HG02885 (cell line): ENCODE measurements around the gene COL2A1.

Experiments
- ATAC-seq: cut with Tn5 transposase; IDR thresholded peaks from one replicate; pipeline ENCODE4 v1.9.1; 2021; ENCODE audit warnings: mild to moderate bottlenecking; ENCODE audit not compliant: unreplicated experiment, poor library complexity

The COL2A1 gene

DNA sequence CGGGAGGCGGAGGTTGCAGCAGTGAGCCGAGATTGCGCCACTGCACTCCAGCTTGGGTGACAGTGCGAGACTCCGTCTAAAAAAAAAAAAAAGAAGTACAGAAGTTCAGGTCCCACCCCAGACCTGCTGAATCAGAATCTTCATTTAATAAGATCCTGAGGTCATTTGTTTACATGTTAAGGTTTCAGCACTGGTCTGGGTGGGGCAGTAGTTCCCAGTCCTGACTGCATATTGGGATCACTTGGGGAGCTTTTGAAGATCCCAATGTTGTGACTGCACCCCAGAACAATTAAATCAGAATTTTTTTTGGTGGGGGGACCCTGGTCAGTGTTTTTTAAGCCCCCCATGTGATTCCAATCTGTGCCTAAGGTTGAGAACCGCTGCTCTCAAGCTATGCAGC, 11.7 kb upstream of the COL2A1 start:
- ATAC-seq = no peak

DNA sequence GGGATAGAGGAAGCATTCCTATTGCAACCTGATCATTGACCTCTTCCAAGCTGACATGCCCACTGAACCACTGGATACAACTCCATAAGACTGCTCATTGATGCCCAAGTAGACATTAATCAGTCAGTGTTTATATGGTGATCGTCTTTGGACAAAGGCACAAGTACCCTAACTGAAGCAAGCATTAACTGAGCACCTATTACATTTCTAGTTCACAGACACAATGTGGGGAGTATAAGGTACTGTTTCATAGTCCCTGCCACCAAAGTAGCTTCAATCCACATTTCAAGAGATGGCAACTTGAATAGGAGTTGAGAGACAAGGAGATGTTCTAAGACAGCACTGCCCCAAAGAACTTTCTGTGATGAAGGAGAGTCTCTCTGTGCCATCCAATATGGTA, 10.9 kb upstream of the COL2A1 start:
- no peak for ATAC-seq

DNA sequence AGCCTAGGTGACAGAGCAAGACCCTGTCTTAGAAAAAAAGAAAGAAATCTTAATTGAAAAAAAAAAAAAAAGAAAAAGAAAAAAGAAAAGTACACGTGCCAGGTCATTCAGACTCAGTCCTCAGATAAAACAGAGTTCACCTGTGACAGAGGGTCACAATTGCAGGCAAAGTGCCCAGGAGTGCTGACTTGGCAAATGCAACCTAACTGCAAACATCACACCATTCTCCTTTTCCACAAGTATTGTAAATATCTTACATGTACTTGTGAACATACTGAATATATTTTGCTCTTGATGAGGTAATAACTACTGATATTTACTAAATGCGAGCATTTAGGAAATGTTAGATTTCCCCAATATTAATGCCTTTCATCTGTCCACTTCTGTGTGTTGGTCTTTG, 9.0 kb upstream of the COL2A1 start:
- ATAC-seq = no peak

DNA sequence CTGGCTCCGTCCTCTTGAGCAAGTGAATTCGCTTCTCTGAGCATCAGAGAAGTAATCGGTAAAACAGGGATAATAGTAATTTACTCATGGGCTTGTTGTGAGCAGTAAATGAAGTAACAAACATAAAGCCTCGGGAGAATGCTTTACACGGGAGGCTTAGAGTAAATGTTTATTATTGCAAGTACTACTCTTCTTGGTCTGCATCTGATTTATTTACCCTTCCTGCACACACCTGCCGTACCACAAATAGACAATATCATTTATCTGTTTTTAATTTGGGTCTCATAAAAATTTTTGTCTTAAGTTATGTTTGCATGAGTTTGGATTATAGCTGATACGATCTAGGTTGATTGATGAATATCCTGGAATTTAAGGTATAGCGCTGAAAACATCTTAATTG, 7.8 kb upstream of the COL2A1 start:
- no peak for ATAC-seq

DNA sequence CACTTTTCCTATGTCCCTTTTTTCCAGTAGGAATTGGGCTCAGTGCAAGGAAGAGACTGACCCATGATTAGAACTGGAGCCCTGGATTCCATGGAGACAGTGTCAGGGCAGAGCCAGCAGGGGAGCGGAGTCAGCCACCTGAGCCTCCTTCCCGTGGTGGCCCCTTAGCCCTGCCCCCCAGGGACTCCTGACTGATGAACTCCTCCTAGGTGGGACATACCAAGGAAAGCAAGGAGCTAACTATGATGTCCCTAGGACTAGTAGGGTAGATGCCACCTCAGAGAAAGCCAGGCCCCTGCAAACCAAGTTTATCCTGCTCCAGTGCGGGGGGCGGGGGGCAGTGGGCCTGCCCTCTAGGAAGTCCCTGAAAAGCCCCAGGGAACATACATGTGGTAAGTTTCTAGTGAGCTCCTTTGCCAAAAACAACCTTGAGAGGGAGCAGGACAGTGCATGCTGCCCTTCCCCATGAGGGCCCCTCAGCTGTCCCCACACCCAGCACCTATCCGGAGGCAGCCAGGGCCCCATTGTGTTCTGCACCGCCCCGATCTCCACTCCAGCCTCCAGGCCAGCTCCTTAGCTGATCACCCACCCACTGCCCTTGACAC, 6.2 kb upstream of the COL2A1 start:
- ATAC-seq = no peak

DNA sequence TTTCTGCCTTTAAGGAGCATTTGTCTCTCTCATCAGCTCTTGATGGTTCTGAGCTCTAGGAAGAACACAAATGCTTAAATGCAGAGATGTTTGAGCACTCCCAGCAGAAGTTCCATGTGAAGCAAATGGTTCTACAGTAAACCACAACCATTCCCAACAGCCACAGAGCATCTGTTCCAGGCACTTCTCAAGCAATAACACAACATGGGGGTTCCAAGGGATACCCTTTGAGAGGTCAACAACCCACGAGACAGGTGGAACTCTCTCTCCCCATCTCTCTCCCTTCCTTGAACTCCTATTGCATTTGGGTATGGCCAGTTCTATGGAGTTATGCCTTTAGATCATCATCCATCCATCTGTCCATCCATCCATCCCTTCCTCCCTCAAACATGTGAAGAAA, 5.2 kb upstream of the COL2A1 start:
- ATAC-seq = no peak

DNA sequence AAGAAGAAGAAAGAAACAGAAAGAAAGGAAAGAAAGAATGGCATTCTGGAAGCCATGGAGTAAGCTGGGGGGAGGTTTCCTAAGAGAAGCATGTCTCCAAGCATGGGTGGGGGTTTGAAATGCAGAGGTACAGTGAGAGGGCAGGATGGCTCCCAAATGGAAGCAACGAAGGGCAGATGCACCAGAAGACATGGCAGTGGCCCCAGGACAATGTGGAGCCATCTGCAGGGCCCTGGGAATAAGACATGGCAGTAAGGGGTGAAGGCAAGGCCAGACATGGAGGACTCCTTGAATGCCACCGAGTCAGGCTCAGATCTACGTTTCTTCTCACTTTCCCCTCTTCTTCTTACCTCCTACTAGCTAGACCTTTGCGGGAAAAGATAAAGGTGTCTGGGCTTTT, 4.7 kb upstream of the COL2A1 start:
- ATAC-seq = no peak

DNA sequence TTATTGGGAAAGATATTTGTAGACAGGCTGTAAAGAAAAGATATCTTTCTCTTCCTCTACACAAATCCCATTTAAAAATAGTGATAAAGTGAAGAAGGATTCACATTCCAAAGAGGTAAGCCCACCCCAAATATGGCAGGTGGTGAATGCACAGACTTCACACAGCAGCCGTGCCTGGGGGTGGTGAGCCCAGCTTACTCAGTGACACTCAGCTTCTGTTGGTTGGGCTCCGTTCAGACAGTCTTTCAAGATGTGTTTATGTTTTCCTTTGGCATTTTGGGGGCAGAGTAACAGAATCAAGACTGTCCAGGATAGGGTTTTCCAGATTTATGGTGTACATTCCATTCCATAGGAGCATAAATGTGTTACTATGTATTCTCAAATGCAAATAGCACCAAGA, 4.1 kb upstream of the COL2A1 start:
- no peak for ATAC-seq

DNA sequence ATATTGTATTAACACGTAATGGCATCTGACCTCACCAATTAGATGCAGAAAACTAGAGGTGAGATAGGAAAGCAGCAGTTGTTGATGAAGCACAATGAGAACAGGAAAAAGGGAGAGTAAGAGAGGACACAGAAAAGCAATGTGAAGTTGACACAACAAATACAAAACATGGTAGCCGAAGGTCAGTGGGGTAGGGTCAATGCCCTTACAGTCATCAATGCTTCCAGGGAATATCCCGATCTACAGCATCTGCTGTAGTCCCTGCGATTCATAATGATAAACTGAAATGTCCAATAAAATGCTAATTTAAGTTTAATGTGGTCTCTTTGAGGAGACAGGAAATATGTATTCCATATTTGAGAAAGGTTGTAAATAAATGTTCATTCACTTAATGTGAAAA, 2.9 kb upstream of the COL2A1 start:
- no peak for ATAC-seq

DNA sequence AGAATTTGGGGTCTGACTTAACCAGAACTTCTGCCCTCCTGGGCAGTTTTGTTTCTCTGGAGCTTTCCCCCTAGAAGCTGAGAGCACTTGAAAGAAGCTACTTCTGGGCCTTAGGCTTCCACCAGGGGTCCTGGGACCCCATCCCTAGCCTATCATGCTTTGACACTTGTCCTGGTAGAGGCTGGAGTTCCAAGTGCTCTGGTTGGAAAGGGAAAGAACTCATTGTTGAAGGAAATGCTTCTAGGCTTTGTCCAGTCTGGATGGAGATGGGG, 1.4 kb upstream of the COL2A1 start:
- ATAC-seq = no peak

DNA sequence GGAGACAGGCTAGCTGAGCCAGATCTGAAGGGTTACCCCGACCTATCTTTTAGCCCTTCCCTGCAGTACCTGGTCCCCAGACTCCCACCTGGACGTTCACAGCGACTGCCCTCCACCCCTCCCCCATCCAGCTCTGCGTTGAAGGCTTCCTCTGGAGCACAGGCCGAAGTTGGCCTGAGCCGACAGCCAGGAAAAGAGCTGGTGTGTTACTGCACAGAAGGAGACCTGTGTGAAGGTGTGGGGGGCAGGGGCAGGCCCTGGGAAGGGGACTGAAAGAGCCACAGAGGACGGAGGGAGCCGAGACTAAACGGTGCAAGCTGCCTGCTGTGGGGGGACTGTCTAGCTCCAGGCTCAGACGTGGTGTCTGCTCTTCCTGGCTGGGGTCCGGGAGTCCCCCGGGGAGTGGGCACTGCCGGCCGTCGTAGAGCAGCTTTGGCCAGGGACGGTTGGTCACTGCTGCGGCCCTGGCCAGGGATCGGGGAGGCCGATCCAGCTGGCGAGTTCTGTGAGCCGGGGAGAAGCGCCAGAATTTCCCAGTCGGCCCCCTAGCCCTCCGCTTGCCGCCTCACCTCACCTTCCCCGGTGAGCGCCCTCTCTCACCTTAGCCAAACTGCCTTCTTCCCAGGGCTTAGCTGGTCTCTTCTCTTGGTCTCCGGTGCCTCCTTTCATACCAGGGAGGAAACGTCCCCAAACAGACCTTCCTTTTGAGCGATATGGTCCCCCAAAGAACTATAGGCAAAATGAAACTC, 899 bp upstream of the COL2A1 start:
- ATAC-seq = no peak

DNA sequence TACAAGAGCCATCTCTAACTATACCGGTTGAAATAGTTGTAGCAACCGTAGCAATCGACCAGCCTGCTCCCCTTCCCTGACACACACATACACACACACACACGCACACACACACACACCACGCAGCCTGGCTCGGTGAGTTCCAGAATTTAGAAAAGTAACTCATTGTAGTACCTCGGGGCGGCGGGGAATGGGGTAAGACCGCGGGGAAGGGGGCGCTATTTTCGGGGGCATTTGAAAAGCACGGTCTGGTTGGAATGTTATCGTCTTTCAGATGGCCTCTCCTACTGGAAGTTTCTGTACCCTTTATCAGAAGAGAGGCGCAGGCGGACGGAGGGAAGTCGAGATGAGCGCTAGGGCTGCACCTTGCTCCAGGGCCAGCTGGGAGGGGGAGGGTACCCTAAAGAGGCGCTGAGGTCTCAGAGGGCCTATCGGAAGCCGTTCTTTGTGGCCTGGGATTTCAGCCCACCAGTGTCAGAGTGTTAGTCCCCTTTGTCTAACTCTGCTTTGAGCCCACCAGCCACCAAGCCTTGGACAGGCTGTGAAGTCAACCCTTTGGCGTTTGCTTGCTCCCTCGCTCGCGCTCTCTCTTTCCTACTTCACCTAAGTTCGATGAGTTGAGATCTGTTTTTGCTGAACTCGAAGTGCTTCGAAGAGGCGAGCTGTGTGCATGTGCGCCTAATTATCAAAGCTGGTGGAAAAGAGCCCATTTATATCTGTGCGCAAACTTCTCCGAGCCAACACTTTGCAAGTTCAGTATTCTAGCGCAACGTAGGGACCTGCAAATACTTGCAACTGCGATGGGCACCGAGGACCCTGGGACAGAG, 837 bp downstream of the COL2A1 start:
- no peak for ATAC-seq

DNA sequence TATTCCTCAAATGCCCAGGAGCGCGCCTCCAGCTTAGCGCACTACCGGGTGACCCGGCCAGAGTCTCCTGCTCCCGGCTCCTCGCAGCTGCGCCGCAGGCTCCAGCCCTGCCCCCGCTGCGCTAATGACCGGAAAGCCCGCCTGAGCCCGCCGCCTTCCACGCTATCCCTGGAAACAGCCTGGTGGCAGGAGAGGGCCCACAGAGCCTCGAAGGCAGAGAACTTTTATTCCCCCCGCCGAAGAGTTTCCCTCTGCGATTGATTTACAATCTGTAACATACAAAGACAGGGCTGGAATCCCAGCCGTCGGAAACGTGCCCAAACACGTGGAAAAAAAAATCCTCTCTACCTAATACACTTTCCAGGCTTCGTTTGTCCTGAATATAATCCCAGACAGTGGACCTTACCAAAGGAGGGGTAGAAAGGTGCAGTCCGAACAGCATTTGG, 1.5 kb downstream of the COL2A1 start:
- no peak for ATAC-seq

DNA sequence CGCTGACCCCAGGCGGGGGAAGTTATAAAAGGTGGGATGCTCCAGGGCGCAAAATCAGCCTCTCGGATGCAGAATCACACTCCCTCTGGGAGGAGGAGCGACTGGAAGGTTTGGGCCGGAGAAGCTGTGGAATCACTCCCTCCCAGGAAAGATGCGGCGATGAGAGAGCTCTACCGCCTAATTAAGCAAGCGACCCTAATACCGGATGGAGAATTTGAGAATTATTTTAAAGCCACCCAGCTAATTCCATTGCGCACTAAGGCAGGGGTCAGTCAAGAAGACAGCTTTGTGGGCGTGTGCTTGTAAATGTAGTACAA, 1.9 kb downstream of the COL2A1 start:
- no peak for ATAC-seq

DNA sequence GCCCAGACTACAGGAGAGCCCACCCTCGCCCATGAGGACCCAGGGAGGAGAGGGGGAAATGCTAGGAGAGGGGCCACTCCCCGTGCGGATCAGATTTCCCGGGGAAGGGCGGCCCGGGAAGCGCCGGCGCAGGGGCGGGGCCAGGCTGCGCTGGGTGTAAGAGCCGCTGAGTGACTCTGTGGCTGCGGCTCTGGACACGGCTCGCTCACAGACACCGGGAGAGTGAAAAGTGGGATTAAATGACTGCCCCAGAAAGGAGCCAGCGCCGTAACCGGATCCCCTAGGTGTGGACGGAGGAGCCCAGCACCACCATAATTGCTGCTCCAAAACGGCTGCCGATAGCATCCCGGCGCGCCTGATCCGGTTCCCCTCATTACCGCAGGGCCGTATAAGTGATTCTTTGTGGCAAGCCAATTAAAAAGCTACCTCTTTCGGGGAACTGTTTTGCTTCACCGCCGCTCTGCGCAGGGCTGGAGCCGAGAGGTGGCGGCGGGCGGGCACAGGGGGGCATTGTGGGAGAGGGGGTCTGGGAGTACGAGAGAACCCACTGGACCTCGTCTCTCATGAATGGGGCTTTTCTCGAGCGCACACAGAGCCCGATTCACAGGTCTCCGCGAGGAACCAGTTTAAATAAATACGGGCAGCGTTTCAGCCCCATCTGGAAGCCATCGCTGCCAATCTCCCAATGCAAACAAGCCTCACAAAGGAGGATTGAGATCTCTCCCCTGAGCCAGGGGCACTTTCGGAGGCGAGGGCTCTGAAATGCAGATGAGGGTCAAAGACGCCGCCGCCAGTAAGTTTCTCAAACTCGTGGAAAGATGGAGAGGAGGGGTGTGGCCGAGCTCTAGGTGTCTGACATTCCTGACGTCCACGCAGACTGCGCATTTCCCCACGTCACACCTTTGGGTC, 2.5 kb downstream of the COL2A1 start:
- ATAC-seq = no peak

DNA sequence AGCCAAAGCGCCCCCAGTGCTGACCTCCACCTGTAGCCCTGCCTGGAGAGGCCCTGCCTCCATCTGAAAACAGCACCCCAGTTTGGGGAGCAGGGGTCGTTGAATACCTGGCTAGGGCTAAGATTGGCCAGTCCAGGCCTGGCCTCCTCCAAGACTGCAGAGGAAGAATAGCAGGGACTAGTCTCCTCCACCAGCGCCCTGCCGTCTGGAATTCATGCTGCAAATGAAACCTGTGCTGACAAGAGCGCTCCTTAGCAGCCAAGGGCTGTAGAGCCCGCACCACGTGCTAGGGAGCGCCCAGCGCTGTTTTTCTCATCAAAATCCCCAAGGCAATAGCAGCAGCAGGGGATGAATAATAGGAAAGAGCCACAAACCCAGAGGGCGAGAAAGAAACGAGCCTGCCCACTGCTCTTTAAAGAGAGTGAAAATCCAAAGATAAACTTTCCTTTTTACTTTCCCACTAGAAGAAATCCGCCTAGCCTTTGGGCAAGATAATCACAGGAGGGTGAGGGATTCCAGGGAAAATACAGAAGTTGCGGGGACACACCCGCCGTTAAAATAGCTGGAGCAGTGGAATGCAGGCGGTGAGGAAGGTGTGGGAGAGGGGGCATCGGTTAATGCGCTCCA, 3.3 kb downstream of the COL2A1 start:
- no peak for ATAC-seq

DNA sequence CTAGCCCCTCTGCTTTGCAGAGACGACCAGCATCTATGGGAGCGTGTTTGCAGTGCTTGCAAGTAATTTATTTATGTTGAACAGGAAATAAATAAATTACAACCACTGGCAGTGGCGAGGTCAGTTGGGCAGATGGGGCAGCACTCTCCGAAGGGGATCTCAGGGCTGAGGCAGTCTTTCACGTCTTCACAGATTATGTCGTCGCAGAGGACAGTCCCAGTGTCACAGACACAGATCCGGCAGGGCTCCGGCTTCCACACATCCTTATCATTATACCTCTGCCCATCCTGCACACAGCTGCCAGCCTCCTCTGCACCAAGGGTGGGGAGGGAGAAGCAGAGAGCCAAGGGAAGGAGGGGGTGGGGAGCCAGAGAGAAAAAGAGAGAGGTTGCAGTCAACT, 4.5 kb downstream of the COL2A1 start:
- ATAC-seq = no peak

DNA sequence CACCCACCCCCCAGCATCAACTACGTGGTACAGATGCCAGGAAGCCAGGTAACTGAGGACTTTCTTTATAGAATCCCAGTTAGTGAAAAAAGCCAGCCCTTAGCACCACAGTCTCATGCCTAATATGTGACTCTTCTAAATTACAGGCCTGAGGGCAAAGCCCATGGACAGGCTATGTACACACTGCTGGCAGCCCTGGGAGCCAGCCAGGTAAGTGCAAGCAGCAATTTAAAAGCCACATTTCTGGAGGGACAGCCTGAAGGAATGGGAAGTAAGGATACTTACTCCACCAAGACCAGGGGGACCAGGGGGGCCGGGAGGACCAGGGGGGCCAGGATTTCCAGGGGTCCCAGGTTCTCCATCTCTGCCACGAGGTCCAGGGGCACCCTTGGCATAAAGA, 7.0 kb downstream of the COL2A1 start:
- no peak for ATAC-seq

DNA sequence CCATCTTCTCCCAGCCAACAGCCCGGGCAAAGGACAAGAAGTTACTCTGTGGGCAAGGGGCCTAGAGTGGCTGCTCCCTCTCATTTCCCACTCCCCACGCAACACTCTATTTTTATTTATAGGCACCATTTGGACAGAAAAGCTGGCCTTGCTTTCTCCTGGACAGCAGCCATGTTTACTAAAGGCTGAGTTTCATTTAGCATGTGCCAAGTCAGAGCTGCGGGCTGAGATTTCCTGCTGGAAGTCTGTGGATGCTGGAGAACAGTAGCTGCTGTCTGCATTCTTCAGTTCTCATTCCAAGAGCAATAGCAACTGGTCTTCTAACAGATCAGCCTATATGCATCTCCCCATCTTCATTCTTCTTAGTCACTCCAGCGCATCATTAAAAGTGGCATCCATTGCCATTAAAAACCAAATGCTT, 8.3 kb downstream of the COL2A1 start:
- ATAC-seq = no peak

DNA sequence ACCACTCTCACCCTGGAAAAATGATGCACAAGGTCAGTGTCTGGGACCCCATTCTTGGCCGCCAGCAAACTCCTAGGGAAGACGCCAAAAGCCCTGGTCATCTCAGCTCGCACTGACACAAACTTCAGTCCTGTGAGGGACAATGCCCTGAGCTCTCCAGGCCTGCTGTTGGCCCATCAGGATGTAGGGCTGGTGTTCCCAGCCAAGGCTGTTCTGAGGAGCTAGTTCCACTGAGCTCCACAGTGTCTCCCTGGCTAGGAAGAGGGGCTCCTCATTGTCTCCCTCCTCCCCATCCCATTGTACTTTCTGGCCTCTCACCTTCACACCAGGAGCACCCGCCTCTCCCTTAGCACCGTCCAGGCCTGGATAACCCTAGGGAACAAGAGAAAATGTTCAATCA, 10.8 kb downstream of the COL2A1 start:
- ATAC-seq = no peak
